GM23338 (cell line): Measurements from ENCODE around the gene PGLYRP4. TPM values are rescaled to one million over a fixed set of nuclear protein-coding genes. Genes with fewer than 3 reads are reported as not detected.

Experiments used
- ATAC-seq: fragments of 200-7000 bp; cut with Tn5 transposase; 3 replicates; pipeline ENCODE4 v1.9.1; 2020
- DNase-seq: peaks from one replicate; pipeline ENCODE4 v3.0.0-alpha.2; 2015; ENCODE audit warnings: low spot score
- H2AFZ ChIP-seq: fragments of 200-600 bp; sonication (generic); 2 replicates; pipeline ENCODE4 v1.8.0; 2016; ENCODE audit warnings: antibody characterized with exemption, mild to moderate bottlenecking, moderate library complexity
- H3F3A ChIP-seq: fragments of 200-600 bp; sonication (generic); replicated peaks from 2 replicates; pipeline ENCODE4 v1.8.0; 2017; ENCODE audit warnings: antibody characterized with exemption, mixed run types, low read depth
- H3K27ac ChIP-seq: fragments of 200-600 bp; sonication (generic); 2 replicates; pipeline ENCODE4 v1.6.1; 2016; ENCODE audit warnings: low read depth
- H3K27me3 ChIP-seq: fragments of 200-600 bp; sonication (generic); 2 replicates; pipeline ENCODE4 v1.8.0; 2016; ENCODE audit warnings: mild to moderate bottlenecking, mixed run types, moderate library complexity; ENCODE audit not compliant: insufficient read depth
- H3K36me3 ChIP-seq: fragments of 200-600 bp; sonication (generic); 2 replicates; pipeline ENCODE4 v1.8.0; 2016; ENCODE audit warnings: mild to moderate bottlenecking; ENCODE audit not compliant: insufficient read depth
- H3K4me1 ChIP-seq: fragments of 200-600 bp; sonication (generic); 2 replicates; pipeline ENCODE4 v1.8.0; 2016; ENCODE audit warnings: mild to moderate bottlenecking, moderate library complexity; ENCODE audit not compliant: insufficient read depth
- H3K4me2 ChIP-seq: fragments of 200-600 bp; sonication (generic); 2 replicates; pipeline ENCODE4 v1.7.1; 2017; ENCODE audit warnings: mixed run types
- H3K4me3 ChIP-seq: fragments of 200-600 bp; sonication (generic); 2 replicates; pipeline ENCODE4 v1.6.1; 2016; ENCODE audit warnings: mixed run types
- H3K79me2 ChIP-seq: fragments of 200-600 bp; sonication (generic); replicated peaks from 2 replicates; pipeline ENCODE4 v1.8.0; 2017; ENCODE audit warnings: mild to moderate bottlenecking; ENCODE audit not compliant: insufficient read depth
- H3K9me2 ChIP-seq: fragments of 200-600 bp; sonication (generic); 2 replicates; pipeline ENCODE4 v1.8.0; 2017; ENCODE audit not compliant: insufficient read depth
- H4K20me1 ChIP-seq: fragments of 200-600 bp; sonication (generic); replicated peaks from 2 replicates; pipeline ENCODE4 v1.8.0; 2017; ENCODE audit warnings: mild to moderate bottlenecking; ENCODE audit not compliant: insufficient read depth
- H3K27ac Mint-ChIP-seq: 2 replicates; pipeline ENCODE4 v1.8.0; 2020; ENCODE audit warnings: inconsistent platforms, mild to moderate bottlenecking, moderate library complexity, mixed read lengths
- H3K27me3 Mint-ChIP-seq: 3 replicates; pipeline ENCODE4 v1.8.0; 2022; ENCODE audit warnings: low read depth, mild to moderate bottlenecking, moderate library complexity, mixed read lengths, inconsistent platforms; ENCODE audit not compliant: insufficient read depth, poor library complexity
- H3K36me3 Mint-ChIP-seq: 3 replicates; pipeline ENCODE4 v1.8.0; 2021; ENCODE audit warnings: low read depth, mild to moderate bottlenecking, inconsistent platforms, moderate library complexity, mixed read lengths
- H3K4me1 Mint-ChIP-seq: 3 replicates; pipeline ENCODE4 v1.8.0; 2020; ENCODE audit warnings: mild to moderate bottlenecking, inconsistent platforms, mixed read lengths
- H3K4me3 Mint-ChIP-seq: 3 replicates; pipeline ENCODE4 v1.8.0; 2021; ENCODE audit warnings: moderate library complexity, mild to moderate bottlenecking, inconsistent platforms, mixed read lengths
- H3K9me3 Mint-ChIP-seq: 3 replicates; pipeline ENCODE4 v1.8.0; 2020; ENCODE audit warnings: moderate library complexity, mild to moderate bottlenecking, inconsistent platforms, mixed read lengths
- NANOG ChIP-seq: IDR thresholded peaks from 2 replicates; pipeline ENCODE4 v1.6.1; 2016; ENCODE audit warnings: antibody characterized with exemption, borderline replicate concordance
- REST ChIP-seq: IDR thresholded peaks from one replicate; pipeline ENCODE4 v1.6.1; 2018; ENCODE audit warnings: antibody characterized with exemption; ENCODE audit not compliant: unreplicated experiment
- ZNF114 ChIP-seq: fragments of 250-450 bp; sonication (Bioruptor Pico); IDR thresholded peaks from 2 replicates; pipeline ENCODE4 v1.5.0; 2020; ENCODE audit warnings: mild to moderate bottlenecking, moderate library complexity
- ZNF462 ChIP-seq: fragments of 250-450 bp; sonication (Bioruptor Pico); IDR thresholded peaks from 2 replicates; pipeline ENCODE4 v1.5.0; 2020; ENCODE audit warnings: mild to moderate bottlenecking, moderate library complexity
- polyA plus RNA-seq: library from polyadenylated mRNA; unstranded; fragments of >200 nt; fragmentation: Nextera tagmentation; extraction: Ambion mirVana; gene quantifications from 2 replicates; pipeline ENCODE4 v1.2.1, GENCODE V29; 2016
- total RNA-seq: library from RNA; depleted of rRNA; stranded (reverse); fragments of >200 nt; shearing (Covaris generic); gene quantifications from 2 replicates; pipeline ENCODE4 v1.2.3, GENCODE V29; 2014

PGLYRP4 gene
- total and polyA plus RNA-seq, 2 experiments from 2014 or later, result not detected

GRCh38 chr1:153306303-153307220 is 42.1 kb downstream of the PGLYRP4 start:
- Histone ChIP-seq H3K27ac (no peak overlapping the region), H2AFZ (peak overlapping the region; percentile 87), H3K27me3 (no peaks in the 10 kb centered on the region), H3F3A (no peaks in the 10 kb centered on the region), H3K79me2 (no peaks in the 10 kb centered on the region), H3K9me2 (no peaks in the 10 kb centered on the region), H4K20me1 (no peaks in the 10 kb centered on the region), H3K36me3 (no peaks in the 10 kb centered on the region), H3K4me2 (peak overlapping the region; percentile 43; the same call in 1 of the 2 replicates), H3K4me3 (no peak overlapping the region), H3K4me1 (peaks cover 7% of the 10 kb centered on the region)
- Mint-ChIP-seq H3K36me3 (no peaks in the 10 kb centered on the region), H3K9me3 (no peaks in the 10 kb centered on the region; the same call in 2 of the 3 replicates), H3K27ac (no peak overlapping the region), H3K4me3 (no peak overlapping the region), H3K4me1 (peaks cover 17% of the 10 kb centered on the region), H3K27me3 (peaks cover 17% of the 10 kb centered on the region)
- ATAC-seq, result peak; percentile 58
- no peak for TF ChIP-seq NANOG
- TF ChIP-seq REST, result no peak
- no peak for TF ChIP-seq ZNF114
- peak; percentile 4 for DNase-seq

- Histone ChIP-seq H3K4me1 (peaks cover 7% of the 10 kb centered on the region), H4K20me1 (no peaks in the 10 kb centered on the region), H3K9me2 (no peaks in the 10 kb centered on the region), H2AFZ (peak overlapping the region; percentile 43; the same call in 1 of the 2 replicates), H3K27ac (no peak overlapping the region), H3F3A (no peaks in the 10 kb centered on the region), H3K27me3 (no peaks in the 10 kb centered on the region), H3K4me2 (no peak overlapping the region), H3K79me2 (no peaks in the 10 kb centered on the region), H3K36me3 (no peaks in the 10 kb centered on the region), H3K4me3 (no peak overlapping the region)
- Mint-ChIP-seq H3K27ac (no peak overlapping the region), H3K4me1 (peaks cover 17% of the 10 kb centered on the region), H3K4me3 (no peak overlapping the region), H3K36me3 (no peaks in the 10 kb centered on the region), H3K27me3 (peaks cover 17% of the 10 kb centered on the region), H3K9me3 (no peaks in the 10 kb centered on the region; the same call in 2 of the 3 replicates)
- DNase-seq (no peak), ATAC-seq (no peak)
- TF ChIP-seq REST (no peak), ZNF462 (CRISPR knock-in tag) (no peak)
These were observed 43.0 kb downstream of the PGLYRP4 start for GRCh38 chr1:153305682-153306081.
